HG03159 (cell line): ENCODE data around the gene SEMA6B.

ENCODE experiments used
- ATAC-seq: cut with Tn5 transposase; IDR thresholded peaks from one replicate; pipeline ENCODE4 v1.9.1; 2021; ENCODE audit warnings: mild to moderate bottlenecking, moderate library complexity; ENCODE audit not compliant: unreplicated experiment

Gene SEMA6B

GRCh38 chr19:4588291-4588761, 28.8 kb upstream of the SEMA6B start:
- ATAC-seq, result no peak

GRCh38 chr19:4587527-4587926, 28.0 kb upstream of the SEMA6B start:
- ATAC-seq, result no peak

GRCh38 chr19:4586691-4587090, 27.2 kb upstream of the SEMA6B start:
- ATAC-seq, result no peak

GRCh38 chr19:4586245-4586644, 26.8 kb upstream of the SEMA6B start:
- ATAC-seq, result no peak

- no peak for ATAC-seq
Measured at GRCh38 chr19:4585556-4585955, 26.1 kb upstream of the SEMA6B start.

- ATAC-seq, result no peak
Measured at GRCh38 chr19:4584670-4585460, 25.4 kb upstream of the SEMA6B start.

- no peak for ATAC-seq
Measured at GRCh38 chr19:4583961-4584669, 24.6 kb upstream of the SEMA6B start.

- no peak for ATAC-seq
Measured at GRCh38 chr19:4582980-4583842, 23.7 kb upstream of the SEMA6B start.

- ATAC-seq, result no peak
Measured at GRCh38 chr19:4581666-4582553, 22.4 kb upstream of the SEMA6B start.

- ATAC-seq, result no peak
Measured at GRCh38 chr19:4580961-4581665, 21.6 kb upstream of the SEMA6B start.

GRCh38 chr19:4580021-4580901, 20.8 kb upstream of the SEMA6B start:
- ATAC-seq, result no peak

- no peak for ATAC-seq
Measured at GRCh38 chr19:4579389-4579788, 19.9 kb upstream of the SEMA6B start.

- ATAC-seq, result no peak
Measured at GRCh38 chr19:4578552-4579248, 19.2 kb upstream of the SEMA6B start.

- no peak for ATAC-seq
Measured at GRCh38 chr19:4577020-4577782, 17.7 kb upstream of the SEMA6B start.

- ATAC-seq, result no peak
Measured at GRCh38 chr19:4576016-4576933, 16.8 kb upstream of the SEMA6B start.

- ATAC-seq, result no peak
Measured at GRCh38 chr19:4575267-4576015, 16.0 kb upstream of the SEMA6B start.
